Measurements from ENCODE around the gene FILIP1L. TPM values are rescaled to one million over a fixed set of nuclear protein-coding genes. Genes with fewer than 3 reads are reported as not detected.

The FILIP1L gene
- total RNA-seq (2022; extraction: Qiagen RNA extraction; ENCODE audit: low read depth) = 0.05 to 0.08 TPM (median 0.07 TPM) in 4 of 5 replicates, not detected in the other

GRCh38 chr3:100114413-100115030 lies at the start of gene FILIP1L:
Gene FILIP1L, minus strand, starts transcription at chr3:100114501.

DNA sequence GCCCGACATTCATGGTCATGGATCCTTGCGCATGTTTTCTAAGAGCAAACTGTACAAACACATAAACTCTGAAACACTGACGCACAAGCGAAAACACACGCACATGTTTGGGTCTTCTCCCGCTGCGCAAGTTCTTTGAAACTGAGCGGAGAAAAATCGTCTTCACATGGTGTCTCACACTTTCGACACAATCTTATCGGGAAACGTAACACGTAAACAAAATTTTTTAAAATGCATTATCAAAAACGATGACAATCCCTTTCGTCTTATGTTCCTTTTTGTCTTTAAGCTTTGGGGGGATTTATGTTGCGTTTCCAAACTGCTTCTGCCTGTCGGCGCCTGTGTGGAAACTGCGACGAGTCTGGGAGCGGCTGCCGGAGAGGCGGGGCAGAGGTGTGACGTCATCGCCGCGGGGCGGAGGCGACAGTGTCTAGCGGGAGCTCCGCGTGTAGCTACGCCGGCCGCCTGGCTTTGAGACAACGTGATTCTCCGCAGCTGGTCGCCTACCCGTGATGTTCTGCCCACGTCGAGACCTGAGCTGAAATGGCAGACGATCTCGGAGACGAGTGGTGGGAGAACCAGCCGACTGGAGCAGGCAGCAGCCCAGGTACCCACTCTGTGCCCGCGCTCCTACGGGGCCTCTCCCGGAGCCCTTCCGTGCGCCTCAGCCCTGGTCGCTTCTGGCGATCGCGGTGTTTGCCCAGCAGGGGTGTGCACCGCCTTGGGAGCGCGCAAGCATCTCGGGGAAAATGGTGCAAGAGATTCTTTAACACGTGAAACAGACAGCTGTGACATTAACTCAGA lies 296.7 kb downstream of the FILIP1L start, which contains the start of gene CMSS1:
TSS of gene CMSS1 (plus strand) at position 426 of the 804 bp plus-strand sequence.

Other genes starting within 250 kb of the FILIP1L start
- 12.0 to 17.4 TPM (median 14.0 TPM) in 5 replicates for gene TBC1D23, start 146.5 kb upstream of the FILIP1L start, total RNA-seq (2022; extraction: Qiagen RNA extraction; ENCODE audit: low read depth)
- gene NIT2, start 220.3 kb upstream of the FILIP1L start, total RNA-seq (2022; extraction: Qiagen RNA extraction; ENCODE audit: low read depth) = 75.0 to 96.6 TPM (median 87.2 TPM) in 5 replicates